RWPE1 (cell line): ENCODE measurements around the gene H3-3A.

Experiments
- CTCF ChIA-PET: fragments of 350-600 bp; sonication (Branson Sonifier 250); formaldehyde crosslinking; extraction: SDS; loops from one replicate; lab custom pipeline; 2021; lab: Yijun Ruan, JAX
- POLR2A ChIA-PET: fragments of 400-600 bp; formaldehyde crosslinking; extraction: SDS; loops from one replicate; lab custom pipeline; 2020; ENCODE audit warnings: antibody characterized with exemption; ENCODE audit not compliant: low non-redundant PET; lab: Yijun Ruan, JAX
- DNase-seq: peaks from one replicate; pipeline ENCODE4 v3.0.0; 2012; ENCODE audit warnings: low spot score
- H3K27ac ChIP-seq: fragments of 450-650 bp; 2 replicates; pipeline ENCODE4 v1.5.1; 2017
- TF ChIP-seq, protein P1 (sequence below): fragments of 450-650 bp; conservative IDR thresholded peaks from 2 replicates; pipeline ENCODE4 v1.5.1; 2017; ENCODE audit warnings: low read depth, mild to moderate bottlenecking

Gene H3-3A

GRCh38 chr1:226047495-226047894 lies 15.0 kb upstream of the H3-3A start:
- ChIA-PET CTCF (no interaction called here), POLR2A (no interaction called here)
- TF ChIP-seq, protein P1, sequence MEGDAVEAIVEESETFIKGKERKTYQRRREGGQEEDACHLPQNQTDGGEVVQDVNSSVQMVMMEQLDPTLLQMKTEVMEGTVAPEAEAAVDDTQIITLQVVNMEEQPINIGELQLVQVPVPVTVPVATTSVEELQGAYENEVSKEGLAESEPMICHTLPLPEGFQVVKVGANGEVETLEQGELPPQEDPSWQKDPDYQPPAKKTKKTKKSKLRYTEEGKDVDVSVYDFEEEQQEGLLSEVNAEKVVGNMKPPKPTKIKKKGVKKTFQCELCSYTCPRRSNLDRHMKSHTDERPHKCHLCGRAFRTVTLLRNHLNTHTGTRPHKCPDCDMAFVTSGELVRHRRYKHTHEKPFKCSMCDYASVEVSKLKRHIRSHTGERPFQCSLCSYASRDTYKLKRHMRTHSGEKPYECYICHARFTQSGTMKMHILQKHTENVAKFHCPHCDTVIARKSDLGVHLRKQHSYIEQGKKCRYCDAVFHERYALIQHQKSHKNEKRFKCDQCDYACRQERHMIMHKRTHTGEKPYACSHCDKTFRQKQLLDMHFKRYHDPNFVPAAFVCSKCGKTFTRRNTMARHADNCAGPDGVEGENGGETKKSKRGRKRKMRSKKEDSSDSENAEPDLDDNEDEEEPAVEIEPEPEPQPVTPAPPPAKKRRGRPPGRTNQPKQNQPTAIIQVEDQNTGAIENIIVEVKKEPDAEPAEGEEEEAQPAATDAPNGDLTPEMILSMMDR, result no peak
- DNase-seq, result no peak
- no peak overlapping the region for H3K27ac ChIP-seq

DNA sequence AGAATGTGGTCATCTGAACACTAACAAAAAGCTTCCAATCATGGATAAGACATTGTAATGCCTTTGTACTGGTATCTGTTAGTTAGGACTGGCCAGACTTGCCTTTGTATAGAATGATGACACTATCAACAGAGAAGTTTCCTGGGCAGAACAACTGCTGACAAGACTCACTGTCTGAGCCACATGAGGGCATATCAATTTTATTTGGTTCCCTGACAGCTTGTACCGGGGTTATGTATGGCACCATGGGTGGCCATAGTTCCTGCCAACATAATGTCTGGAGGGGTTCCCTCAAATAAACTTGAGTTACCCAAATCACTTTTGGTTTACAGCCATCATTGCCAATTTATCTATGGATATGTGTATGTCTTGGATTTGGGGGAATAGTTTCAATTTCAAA lies 13.6 kb upstream of the H3-3A start:
- TF ChIP-seq, protein P1, result no peak
- no peak for DNase-seq
- no peak overlapping the region for H3K27ac ChIP-seq
- POLR2A ChIA-PET, result no interaction called here
- CTCF ChIA-PET, result interaction anchor here (1.2 kb wide), 1 partner anchor 16 kb away, joined by 3 read pairs; no protein-coding TSS in a partner anchor

DNA sequence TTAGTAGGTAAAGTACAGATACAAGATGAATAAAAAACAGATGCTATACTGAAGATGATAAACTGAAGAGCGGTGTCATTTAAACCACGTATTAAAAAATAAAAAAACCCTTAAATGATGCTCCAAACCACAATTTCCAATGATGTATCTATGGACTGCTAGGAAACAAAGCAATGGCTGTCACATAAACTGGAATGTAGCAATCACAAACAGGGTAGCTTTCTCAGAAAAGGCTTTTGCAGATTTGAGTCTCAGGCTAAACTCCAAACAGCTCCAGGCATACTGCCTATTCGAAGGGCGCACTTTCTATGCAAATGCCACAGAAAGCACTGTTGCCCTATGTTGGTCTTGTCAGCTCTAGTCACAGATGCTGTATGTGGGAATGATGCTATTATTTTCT lies 12.4 kb upstream of the H3-3A start:
- no peak overlapping the region for H3K27ac ChIP-seq
- DNase-seq, result no peak
- POLR2A ChIA-PET, result interaction anchor here (0.8 kb wide), 1 partner anchor 12 kb away, joined by 4 read pairs; no protein-coding TSS in a partner anchor
- TF ChIP-seq, protein P1, result no peak
- CTCF ChIA-PET, result interaction anchor here (0.6 kb wide), 1 partner anchor 52 kb away, joined by 3 read pairs; no protein-coding TSS in a partner anchor

DNA sequence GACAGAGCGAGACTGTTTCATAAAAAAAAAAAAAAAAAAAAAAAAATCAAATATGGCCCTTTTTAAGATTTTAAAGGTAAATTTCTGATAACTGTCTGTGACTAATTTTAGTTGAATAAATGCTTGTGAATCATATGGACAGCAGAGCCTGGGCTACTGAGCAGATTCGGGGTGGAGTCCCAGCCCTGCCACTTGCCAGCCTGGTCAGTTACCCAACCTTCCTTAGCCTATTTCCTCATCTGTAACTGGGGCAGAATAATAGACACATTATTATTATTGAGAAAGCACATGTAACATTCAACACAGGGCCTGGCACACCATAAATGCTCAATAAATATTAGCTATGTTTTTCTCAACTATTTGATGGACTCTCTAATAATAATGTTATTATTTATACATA lies 11.2 kb upstream of the H3-3A start:
- H3K27ac ChIP-seq, result no peak overlapping the region
- CTCF ChIA-PET, result interaction anchor here (0.6 kb wide), 1 partner anchor 10 kb away, joined by 3 read pairs; no protein-coding TSS in a partner anchor
- POLR2A ChIA-PET, result no interaction called here
- TF ChIP-seq, protein P1, result no peak
- peak; percentile 55 for DNase-seq

- no peak for DNase-seq
- POLR2A ChIA-PET, result interaction anchor here (1.5 kb wide), 1 partner anchor 10 kb away, joined by 6 read pairs; no protein-coding TSS in a partner anchor
- no peak overlapping the region for H3K27ac ChIP-seq
- CTCF ChIA-PET, result interaction anchor here (0.8 to 1.1 kb wide), 3 partner anchors 12 to 72 kb away, joined by 3 to 6 read pairs (median 4); no protein-coding TSS in a partner anchor
- TF ChIP-seq, protein P1, result no peak
These were observed 10.5 kb upstream of the H3-3A start for GRCh38 chr1:226052061-226052460.

- ChIA-PET CTCF (interaction anchor here (0.7 to 1.3 kb wide), 2 partner anchors 10 to 71 kb away, joined by 4 read pairs; no protein-coding TSS in a partner anchor), POLR2A (no interaction called here)
- DNase-seq, result no peak
- TF ChIP-seq, protein P1, result no peak
- no peak overlapping the region for H3K27ac ChIP-seq
These were observed 7.8 kb upstream of the H3-3A start for GRCh38 chr1:226054519-226055327.
